Lower lobe of right lung (tissue), 2 donors: Measurements from ENCODE around the gene AK8. TPM values are rescaled to one million over a fixed set of nuclear protein-coding genes. Genes with fewer than 3 reads are reported as not detected.

Experiments
- ATAC-seq, 2 donors: fragments of 200-7000 bp; cut with Tn5 transposase; one replicate each; pipeline ENCODE4 v1.9.1; 2020 to 2022; ENCODE audit warnings: mild to moderate bottlenecking in 2 of 2, moderate library complexity in 2 of 2
- DNase-seq: peaks from one replicate; pipeline ENCODE4 v3.0.0-alpha.2; 2020
- H3K27ac ChIP-seq: fragments of 200-600 bp; one replicate; pipeline ENCODE4 v1.8.0; 2022
- H3K27me3 ChIP-seq: fragments of 200-600 bp; one replicate; pipeline ENCODE4 v1.8.0; 2022; ENCODE audit warnings: low read depth
- H3K36me3 ChIP-seq: fragments of 200-600 bp; one replicate; pipeline ENCODE4 v1.8.0; 2022; ENCODE audit warnings: mild to moderate bottlenecking
- H3K4me1 ChIP-seq: fragments of 200-600 bp; one replicate; pipeline ENCODE4 v1.8.0; 2022
- H3K4me3 ChIP-seq: fragments of 200-600 bp; one replicate; pipeline ENCODE4 v1.8.0; 2022; ENCODE audit warnings: mild to moderate bottlenecking
- H3K9me3 ChIP-seq: fragments of 200-600 bp; one replicate; pipeline ENCODE4 v1.8.0; 2022
- intact Hi-C: fragments of 100-400 bp; cut with DNase I; formaldehyde crosslinking; loops from one replicate; pipeline ENCODE4 v1.11.0; 2022
- total RNA-seq: library from RNA; stranded (reverse); fragmentation: NEBNext Ultra II Directional; extraction: Animal tissue kit (Norgen Biotek cat#: 25700); gene quantifications from one replicate; pipeline ENCODE4 v1.2.1, GENCODE V29; 2021
- TF ChIP-seq, protein P1 (sequence below): fragments of 200-600 bp; IDR thresholded peaks from one replicate; pipeline ENCODE4 v1.8.0; 2022; ENCODE audit warnings: antibody characterized with exemption, mild to moderate bottlenecking
- donor health status: DM: no; HTN: yes; CAD: no; lungs with severe emphysema.

AK8 gene
- total RNA-seq, 1 donor from 2014 or later, result 6.1 TPM

DNA sequence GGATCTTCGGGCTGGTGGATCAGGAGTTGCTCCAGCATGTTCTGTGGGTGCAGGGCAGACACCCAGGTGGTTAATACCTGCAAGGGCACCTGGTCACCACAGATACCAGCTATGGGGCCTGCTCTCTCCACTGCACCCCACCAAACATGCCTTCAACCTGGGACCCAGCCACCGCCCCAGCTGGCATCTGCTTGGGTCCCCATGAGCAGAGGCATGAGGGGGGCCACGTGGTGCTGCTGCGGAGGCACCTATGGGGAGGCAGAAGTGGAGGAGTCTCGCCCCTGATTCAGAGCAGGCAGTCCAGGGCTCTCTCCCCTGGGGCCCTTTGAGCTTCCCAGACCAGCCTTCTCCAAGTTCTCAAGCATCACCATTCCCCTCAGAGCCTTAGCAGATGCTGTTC is 2.9 kb downstream of the AK8 start:
- ATAC-seq (no peak), DNase-seq (no peak)
- peaks cover 13% of the 10 kb centered on the region for H3K4me1 ChIP-seq
- intact Hi-C loops, result no loop called here
- no peaks in the 10 kb centered on the region for H3K27me3 ChIP-seq
- H3K27ac ChIP-seq, result no peak overlapping the region
- TF ChIP-seq, protein P1, sequence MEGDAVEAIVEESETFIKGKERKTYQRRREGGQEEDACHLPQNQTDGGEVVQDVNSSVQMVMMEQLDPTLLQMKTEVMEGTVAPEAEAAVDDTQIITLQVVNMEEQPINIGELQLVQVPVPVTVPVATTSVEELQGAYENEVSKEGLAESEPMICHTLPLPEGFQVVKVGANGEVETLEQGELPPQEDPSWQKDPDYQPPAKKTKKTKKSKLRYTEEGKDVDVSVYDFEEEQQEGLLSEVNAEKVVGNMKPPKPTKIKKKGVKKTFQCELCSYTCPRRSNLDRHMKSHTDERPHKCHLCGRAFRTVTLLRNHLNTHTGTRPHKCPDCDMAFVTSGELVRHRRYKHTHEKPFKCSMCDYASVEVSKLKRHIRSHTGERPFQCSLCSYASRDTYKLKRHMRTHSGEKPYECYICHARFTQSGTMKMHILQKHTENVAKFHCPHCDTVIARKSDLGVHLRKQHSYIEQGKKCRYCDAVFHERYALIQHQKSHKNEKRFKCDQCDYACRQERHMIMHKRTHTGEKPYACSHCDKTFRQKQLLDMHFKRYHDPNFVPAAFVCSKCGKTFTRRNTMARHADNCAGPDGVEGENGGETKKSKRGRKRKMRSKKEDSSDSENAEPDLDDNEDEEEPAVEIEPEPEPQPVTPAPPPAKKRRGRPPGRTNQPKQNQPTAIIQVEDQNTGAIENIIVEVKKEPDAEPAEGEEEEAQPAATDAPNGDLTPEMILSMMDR, result no peak
- no peak overlapping the region for H3K4me3 ChIP-seq
- no peaks in the 10 kb centered on the region for H3K9me3 ChIP-seq
- no peaks in the 10 kb centered on the region for H3K36me3 ChIP-seq

GRCh38 chr9:132873403-132873802 is 4.7 kb downstream of the AK8 start:
- TF ChIP-seq, protein P1, result no peak
- DNase-seq, result no peak
- intact Hi-C loops, result no loop called here

GRCh38 chr9:132869266-132869665 is 8.8 kb downstream of the AK8 start:
- Histone ChIP-seq H3K36me3 (no peaks in the 10 kb centered on the region), H3K4me1 (no peaks in the 10 kb centered on the region), H3K27ac (no peak overlapping the region), H3K9me3 (no peaks in the 10 kb centered on the region), H3K27me3 (no peaks in the 10 kb centered on the region), H3K4me3 (no peak overlapping the region)
- TF ChIP-seq, protein P1, result no peak
- no peak for DNase-seq
- intact Hi-C loops, result no loop called here
- no peak for ATAC-seq

More at GRCh38 chr9:132873403-132873802, 4.7 kb downstream of the AK8 start:
- Histone ChIP-seq H3K4me3 (no peak overlapping the region), H3K27me3 (no peaks in the 10 kb centered on the region), H3K36me3 (no peaks in the 10 kb centered on the region), H3K27ac (no peak overlapping the region), H3K9me3 (no peaks in the 10 kb centered on the region), H3K4me1 (peaks cover 7% of the 10 kb centered on the region)
- ATAC-seq, result no peak

DNA sequence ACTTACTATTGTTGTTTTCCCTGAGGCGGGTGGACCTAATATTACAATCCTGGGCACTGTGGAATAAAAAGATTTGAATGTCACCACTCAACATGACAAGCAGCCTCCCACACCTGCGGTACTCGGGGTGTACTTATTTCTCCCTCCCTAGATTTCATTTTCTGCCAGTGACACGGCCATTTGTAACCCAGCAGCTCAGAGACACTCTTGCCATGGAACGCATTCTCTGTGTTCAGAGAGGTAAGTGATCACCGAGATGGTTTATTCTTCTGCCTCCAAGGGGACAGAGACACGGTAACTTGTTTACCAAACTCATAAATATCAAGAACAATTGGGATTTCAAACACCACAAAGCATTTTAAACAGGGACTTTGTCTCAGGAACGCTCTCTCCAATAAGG is 11.2 kb downstream of the AK8 start:
- TF ChIP-seq, protein P1, result no peak
- DNase-seq (no peak), ATAC-seq (no peak)
- Histone ChIP-seq H3K36me3 (no peaks in the 10 kb centered on the region), H3K27ac (no peak overlapping the region), H3K4me1 (no peaks in the 10 kb centered on the region), H3K27me3 (no peaks in the 10 kb centered on the region), H3K4me3 (no peak overlapping the region), H3K9me3 (no peaks in the 10 kb centered on the region)
- intact Hi-C loops, result no loop called here

DNA sequence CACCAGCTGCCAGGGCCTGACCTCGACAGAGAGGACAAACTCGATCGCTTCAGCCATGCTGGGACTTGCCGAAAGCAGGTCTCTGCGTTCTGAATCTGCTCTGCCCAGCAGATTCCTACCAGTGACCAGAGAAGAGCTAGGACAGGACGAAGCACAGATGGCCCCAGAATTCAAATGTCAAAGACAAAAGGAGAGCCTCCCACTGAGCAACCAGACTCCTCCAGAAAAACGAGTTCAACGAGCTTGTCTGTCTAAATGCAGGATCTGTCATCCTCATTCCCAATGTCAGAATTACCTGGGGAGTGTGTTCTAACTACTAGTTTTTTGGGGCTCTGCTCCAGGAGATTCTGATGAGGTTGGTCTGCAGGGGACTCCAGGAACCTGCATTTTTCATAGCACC is 13.4 kb downstream of the AK8 start:
- Histone ChIP-seq H3K9me3 (no peaks in the 10 kb centered on the region), H3K36me3 (no peaks in the 10 kb centered on the region), H3K4me1 (no peaks in the 10 kb centered on the region), H3K4me3 (no peak overlapping the region), H3K27ac (no peak overlapping the region), H3K27me3 (no peaks in the 10 kb centered on the region)
- TF ChIP-seq, protein P1, result no peak
- no peak for ATAC-seq
- intact Hi-C loops, result no loop called here
- DNase-seq, result no peak

GRCh38 chr9:132864277-132864676 is 13.8 kb downstream of the AK8 start:
- intact Hi-C loops, result no loop called here
- Histone ChIP-seq H3K4me1 (no peaks in the 10 kb centered on the region), H3K27ac (no peak overlapping the region), H3K27me3 (no peaks in the 10 kb centered on the region), H3K36me3 (no peaks in the 10 kb centered on the region), H3K4me3 (no peak overlapping the region), H3K9me3 (no peaks in the 10 kb centered on the region)
- TF ChIP-seq, protein P1, result no peak
- ATAC-seq (no peak), DNase-seq (no peak)
